GM23338 (cell line): ENCODE results near the gene OR4A5. TPM values are rescaled to one million over a fixed set of nuclear protein-coding genes. Genes with fewer than 3 reads are reported as not detected.
"Not testable (repeated sequence)": the region's sequence is repeated elsewhere in the genome, so short reads cannot be mapped to it uniquely, and the experiment has no call there.

Experiments
- ATAC-seq: fragments of 200-7000 bp; cut with Tn5 transposase; 3 replicates; pipeline ENCODE4 v1.9.1; 2020
- DNase-seq: peaks from one replicate; pipeline ENCODE4 v3.0.0-alpha.2; 2015; ENCODE audit warnings: low spot score
- H2AFZ ChIP-seq: fragments of 200-600 bp; sonication (generic); 2 replicates; pipeline ENCODE4 v1.8.0; 2016; ENCODE audit warnings: antibody characterized with exemption, mild to moderate bottlenecking, moderate library complexity
- H3F3A ChIP-seq: fragments of 200-600 bp; sonication (generic); replicated peaks from 2 replicates; pipeline ENCODE4 v1.8.0; 2017; ENCODE audit warnings: antibody characterized with exemption, mixed run types, low read depth
- H3K27ac ChIP-seq: fragments of 200-600 bp; sonication (generic); 2 replicates; pipeline ENCODE4 v1.6.1; 2016; ENCODE audit warnings: low read depth
- H3K27me3 ChIP-seq: fragments of 200-600 bp; sonication (generic); 2 replicates; pipeline ENCODE4 v1.8.0; 2016; ENCODE audit warnings: mild to moderate bottlenecking, mixed run types, moderate library complexity; ENCODE audit not compliant: insufficient read depth
- H3K36me3 ChIP-seq: fragments of 200-600 bp; sonication (generic); 2 replicates; pipeline ENCODE4 v1.8.0; 2016; ENCODE audit warnings: mild to moderate bottlenecking; ENCODE audit not compliant: insufficient read depth
- H3K4me1 ChIP-seq: fragments of 200-600 bp; sonication (generic); 2 replicates; pipeline ENCODE4 v1.8.0; 2016; ENCODE audit warnings: mild to moderate bottlenecking, moderate library complexity; ENCODE audit not compliant: insufficient read depth
- H3K4me2 ChIP-seq: fragments of 200-600 bp; sonication (generic); 2 replicates; pipeline ENCODE4 v1.7.1; 2017; ENCODE audit warnings: mixed run types
- H3K4me3 ChIP-seq: fragments of 200-600 bp; sonication (generic); 2 replicates; pipeline ENCODE4 v1.6.1; 2016; ENCODE audit warnings: mixed run types
- H3K79me2 ChIP-seq: fragments of 200-600 bp; sonication (generic); replicated peaks from 2 replicates; pipeline ENCODE4 v1.8.0; 2017; ENCODE audit warnings: mild to moderate bottlenecking; ENCODE audit not compliant: insufficient read depth
- H3K9me2 ChIP-seq: fragments of 200-600 bp; sonication (generic); 2 replicates; pipeline ENCODE4 v1.8.0; 2017; ENCODE audit not compliant: insufficient read depth
- H4K20me1 ChIP-seq: fragments of 200-600 bp; sonication (generic); replicated peaks from 2 replicates; pipeline ENCODE4 v1.8.0; 2017; ENCODE audit warnings: mild to moderate bottlenecking; ENCODE audit not compliant: insufficient read depth
- H3K27ac Mint-ChIP-seq: 2 replicates; pipeline ENCODE4 v1.8.0; 2020; ENCODE audit warnings: inconsistent platforms, mild to moderate bottlenecking, moderate library complexity, mixed read lengths
- H3K27me3 Mint-ChIP-seq: 3 replicates; pipeline ENCODE4 v1.8.0; 2022; ENCODE audit warnings: low read depth, mild to moderate bottlenecking, moderate library complexity, mixed read lengths, inconsistent platforms; ENCODE audit not compliant: insufficient read depth, poor library complexity
- H3K36me3 Mint-ChIP-seq: 3 replicates; pipeline ENCODE4 v1.8.0; 2021; ENCODE audit warnings: low read depth, mild to moderate bottlenecking, inconsistent platforms, moderate library complexity, mixed read lengths
- H3K4me1 Mint-ChIP-seq: 3 replicates; pipeline ENCODE4 v1.8.0; 2020; ENCODE audit warnings: mild to moderate bottlenecking, inconsistent platforms, mixed read lengths
- H3K4me3 Mint-ChIP-seq: 3 replicates; pipeline ENCODE4 v1.8.0; 2021; ENCODE audit warnings: moderate library complexity, mild to moderate bottlenecking, inconsistent platforms, mixed read lengths
- H3K9me3 Mint-ChIP-seq: 3 replicates; pipeline ENCODE4 v1.8.0; 2020; ENCODE audit warnings: moderate library complexity, mild to moderate bottlenecking, inconsistent platforms, mixed read lengths
- long read RNA-seq: library from polyadenylated mRNA; unstranded; transcript quantifications from one replicate; pipeline ENCODE4 v2.0.0, GENCODE V29; 2020; ENCODE audit not compliant: unreplicated experiment
- polyA plus RNA-seq: library from polyadenylated mRNA; unstranded; fragments of >200 nt; fragmentation: Nextera tagmentation; extraction: Ambion mirVana; gene quantifications from 2 replicates; pipeline ENCODE4 v1.2.1, GENCODE V29; 2016
- total RNA-seq: library from RNA; depleted of rRNA; stranded (reverse); fragments of >200 nt; shearing (Covaris generic); gene quantifications from 2 replicates; pipeline ENCODE4 v1.2.3, GENCODE V29; 2014; rRNA removed

The OR4A5 gene
- total RNA-seq: not detected in 2 replicates
- polyA plus RNA-seq: not detected in 2 replicates
- long read RNA-seq: 0 reads

- not testable (repeated sequence) for H3K4me3 ChIP-seq
- peaks cover 23% of the 10 kb centered on the region for H3K36me3 Mint-ChIP-seq
- H3K9me3 Mint-ChIP-seq: peaks cover 90% of the 10 kb centered on the region
Measured at GRCh38 chr11:54706532-54706931, at the start of gene OR4A5. Gene OR4A5, plus strand, starts transcription at chr11:54706832. Its CDS starts 53 bp downstream, at chr11:54706885.

DNA sequence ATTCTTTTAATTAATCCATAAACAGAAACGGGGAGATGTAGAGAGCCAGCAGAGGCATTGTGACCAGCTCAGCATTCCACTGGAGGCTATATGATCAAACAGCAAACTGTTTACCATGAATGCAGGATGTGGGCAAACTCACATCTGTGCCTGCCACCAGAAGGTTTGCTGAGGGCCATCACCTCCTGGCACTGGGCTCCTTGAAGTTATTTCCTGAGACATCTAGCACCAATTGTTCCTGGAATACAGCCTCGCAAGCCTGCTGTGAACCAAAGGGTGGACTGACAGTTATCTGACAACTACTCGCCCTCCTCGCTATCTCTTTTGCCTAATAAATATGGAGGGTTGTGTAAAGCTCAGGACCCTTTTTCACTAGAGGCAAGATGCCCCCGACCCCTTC lies 13.5 kb downstream of the OR4A5 start:
- H3K4me3 Mint-ChIP-seq, H3K27me3 ChIP-seq, H3K27ac ChIP-seq, H3K36me3 Mint-ChIP-seq, ATAC-seq, H3F3A ChIP-seq, H3K9me2 ChIP-seq, H3K4me3 ChIP-seq, H3K27me3 Mint-ChIP-seq, H3K4me1 Mint-ChIP-seq, H3K36me3 ChIP-seq, DNase-seq, H3K4me2 ChIP-seq, H2AFZ ChIP-seq, H3K4me1 ChIP-seq, H3K27ac Mint-ChIP-seq, H4K20me1 ChIP-seq, H3K79me2 ChIP-seq: not testable (repeated sequence)
- peaks cover 90% of the 10 kb centered on the region for H3K9me3 Mint-ChIP-seq

More at GRCh38 chr11:54706532-54706931, at the start of gene OR4A5:
- H3K36me3 ChIP-seq, H3K4me2 ChIP-seq, H3K27me3 ChIP-seq, H3K4me1 Mint-ChIP-seq, H3K27ac Mint-ChIP-seq, H3K4me1 ChIP-seq, H2AFZ ChIP-seq, DNase-seq, H4K20me1 ChIP-seq, ATAC-seq, H3K27ac ChIP-seq, H3K27me3 Mint-ChIP-seq, H3K79me2 ChIP-seq, H3K4me3 Mint-ChIP-seq, H3K9me2 ChIP-seq, H3F3A ChIP-seq: not testable (repeated sequence)

Other genes starting within 250 kb of the OR4A5 start
- not detected in 2 replicates for gene OR4C46, start 102.8 kb upstream of the OR4A5 start, total RNA-seq
- gene OR4C46, start 102.8 kb upstream of the OR4A5 start, polyA plus RNA-seq: not detected in 2 replicates